MM.1S (cell line): ENCODE data around the gene IDH2.

Experiments used
- DNase-seq: peaks from one replicate; pipeline ENCODE4 v3.0.0-alpha.2; 2015
- H2AFZ ChIP-seq: fragments of 300-600 bp; sonication (generic); 2 replicates; pipeline ENCODE4 v1.6.0; 2016; ENCODE audit warnings: antibody characterized with exemption, low read length
- H3F3A ChIP-seq: fragments of 300-600 bp; sonication (generic); 2 replicates; pipeline ENCODE4 v1.6.1; 2016; ENCODE audit warnings: mild to moderate bottlenecking, antibody characterized with exemption, low read length, moderate library complexity, mixed read lengths; ENCODE audit not compliant: insufficient read depth
- H3K27ac ChIP-seq: fragments of 300-600 bp; sonication (generic); 2 replicates; pipeline ENCODE4 v1.5.1; 2016; ENCODE audit warnings: mild to moderate bottlenecking, low read length
- H3K27me3 ChIP-seq: fragments of 300-600 bp; sonication (generic); replicated peaks from 2 replicates; pipeline ENCODE4 v1.6.0; 2016; ENCODE audit warnings: low read length; ENCODE audit not compliant: insufficient read depth
- H3K36me3 ChIP-seq: fragments of 300-600 bp; sonication (generic); replicated peaks from 2 replicates; pipeline ENCODE4 v1.6.1; 2016; ENCODE audit warnings: mild to moderate bottlenecking, low read length, mixed read lengths; ENCODE audit not compliant: insufficient read depth
- H3K4me1 ChIP-seq: fragments of 300-600 bp; sonication (generic); 2 replicates; pipeline ENCODE4 v1.6.1; 2016; ENCODE audit warnings: low read length, mixed read lengths
- H3K4me2 ChIP-seq: fragments of 300-600 bp; sonication (generic); 2 replicates; pipeline ENCODE4 v1.6.0; 2016; ENCODE audit warnings: low read depth, low read length
- H3K4me3 ChIP-seq: fragments of 300-600 bp; sonication (generic); 2 replicates; pipeline ENCODE4 v1.5.1; 2016; ENCODE audit warnings: low read length, mixed read lengths
- H3K79me2 ChIP-seq: fragments of 300-600 bp; sonication (generic); 2 replicates; pipeline ENCODE4 v1.6.1; 2016; ENCODE audit warnings: mixed run types, low read length, mixed read lengths
- H3K9ac ChIP-seq: fragments of 300-600 bp; sonication (generic); 2 replicates; pipeline ENCODE4 v1.6.1; 2016; ENCODE audit warnings: low read length, mixed read lengths
- H3K9me2 ChIP-seq: fragments of 300-600 bp; sonication (generic); replicated peaks from 2 replicates; pipeline ENCODE4 v1.6.1; 2016; ENCODE audit warnings: mild to moderate bottlenecking, low read length, mixed read lengths; ENCODE audit not compliant: insufficient read depth
- H3K9me3 ChIP-seq: fragments of 300-600 bp; sonication (generic); replicated peaks from 2 replicates; pipeline ENCODE4 v1.6.1; 2016; ENCODE audit warnings: mild to moderate bottlenecking, low read length, mixed read lengths; ENCODE audit not compliant: insufficient read depth
- H4K20me1 ChIP-seq: fragments of 300-600 bp; sonication (generic); 2 replicates; pipeline ENCODE4 v1.6.1; 2016; ENCODE audit warnings: mild to moderate bottlenecking, low read length, moderate library complexity, mixed read lengths; ENCODE audit not compliant: insufficient read depth
- EZH2 ChIP-seq: fragments of 300-600 bp; sonication (generic); optimal IDR thresholded peaks from 2 replicates; pipeline ENCODE3; 2017; ENCODE audit warnings: low read depth, mild to moderate bottlenecking, antibody characterized with exemption, low read length, mixed read lengths
- EZH2phosphoT487 ChIP-seq: fragments of 300-600 bp; sonication (generic); IDR thresholded peaks from 2 replicates; pipeline ENCODE4 v1.6.1; 2018; ENCODE audit warnings: antibody characterized with exemption, low read length
- TF ChIP-seq, protein P1 (sequence below): fragments of 300-600 bp; sonication (generic); IDR thresholded peaks from 2 replicates; pipeline ENCODE4 v1.5.1; 2016; ENCODE audit warnings: antibody characterized with exemption, low read length, mixed read lengths

Gene IDH2

GRCh38 chr15:90124507-90124906 is 22.2 kb upstream of the IDH2 start:
- no peaks in the 10 kb centered on the region for H3K9me3 ChIP-seq
- H3K36me3 ChIP-seq, result no peaks in the 10 kb centered on the region
- H3K27ac ChIP-seq, result no peak overlapping the region

DNA sequence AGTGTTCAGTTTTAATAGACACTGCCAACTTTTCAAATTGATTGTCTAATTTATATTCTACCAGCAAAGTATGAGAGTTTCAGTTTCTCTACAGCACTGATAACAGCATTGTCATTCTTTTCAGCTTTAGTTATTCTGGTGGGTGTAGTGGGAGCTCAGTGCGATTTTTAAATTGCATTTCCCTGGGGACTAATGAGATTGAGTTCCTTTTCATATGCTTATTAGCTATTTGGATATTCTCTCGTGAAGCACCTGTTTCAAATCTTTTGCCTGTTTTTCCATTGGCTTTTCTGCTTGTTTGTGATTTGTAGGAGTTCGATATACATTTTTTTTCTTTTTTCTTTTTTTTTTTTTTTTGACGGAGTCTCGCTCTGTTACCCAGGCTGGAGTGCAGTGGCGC is 18.8 kb upstream of the IDH2 start:
- no peaks in the 10 kb centered on the region for H3K36me3 ChIP-seq
- H3K27ac ChIP-seq, result no peak overlapping the region
- H3K4me2 ChIP-seq, result no peak overlapping the region
- TF ChIP-seq, protein P1, sequence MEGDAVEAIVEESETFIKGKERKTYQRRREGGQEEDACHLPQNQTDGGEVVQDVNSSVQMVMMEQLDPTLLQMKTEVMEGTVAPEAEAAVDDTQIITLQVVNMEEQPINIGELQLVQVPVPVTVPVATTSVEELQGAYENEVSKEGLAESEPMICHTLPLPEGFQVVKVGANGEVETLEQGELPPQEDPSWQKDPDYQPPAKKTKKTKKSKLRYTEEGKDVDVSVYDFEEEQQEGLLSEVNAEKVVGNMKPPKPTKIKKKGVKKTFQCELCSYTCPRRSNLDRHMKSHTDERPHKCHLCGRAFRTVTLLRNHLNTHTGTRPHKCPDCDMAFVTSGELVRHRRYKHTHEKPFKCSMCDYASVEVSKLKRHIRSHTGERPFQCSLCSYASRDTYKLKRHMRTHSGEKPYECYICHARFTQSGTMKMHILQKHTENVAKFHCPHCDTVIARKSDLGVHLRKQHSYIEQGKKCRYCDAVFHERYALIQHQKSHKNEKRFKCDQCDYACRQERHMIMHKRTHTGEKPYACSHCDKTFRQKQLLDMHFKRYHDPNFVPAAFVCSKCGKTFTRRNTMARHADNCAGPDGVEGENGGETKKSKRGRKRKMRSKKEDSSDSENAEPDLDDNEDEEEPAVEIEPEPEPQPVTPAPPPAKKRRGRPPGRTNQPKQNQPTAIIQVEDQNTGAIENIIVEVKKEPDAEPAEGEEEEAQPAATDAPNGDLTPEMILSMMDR, result no peak
- TF ChIP-seq EZH2phosphoT487 (no peak), EZH2 (no peak)
- no peaks in the 10 kb centered on the region for H3K79me2 ChIP-seq
- H3K9me3 ChIP-seq, result no peaks in the 10 kb centered on the region
- H3K9me2 ChIP-seq, result no peaks in the 10 kb centered on the region
- H3K9ac ChIP-seq, result no peak overlapping the region
- H3K4me3 ChIP-seq, result no peak overlapping the region
- no peaks in the 10 kb centered on the region for H4K20me1 ChIP-seq
- no peak overlapping the region for H2AFZ ChIP-seq
- H3K4me1 ChIP-seq, result no peaks in the 10 kb centered on the region
- no peak for DNase-seq
- no peaks in the 10 kb centered on the region for H3F3A ChIP-seq
- no peaks in the 10 kb centered on the region for H3K27me3 ChIP-seq

More at GRCh38 chr15:90124507-90124906, 22.2 kb upstream of the IDH2 start:
- Histone ChIP-seq H3K4me2 (no peak overlapping the region), H3K4me3 (no peak overlapping the region), H3K4me1 (no peaks in the 10 kb centered on the region), H3K9me2 (no peaks in the 10 kb centered on the region), H4K20me1 (no peaks in the 10 kb centered on the region), H3K9ac (no peak overlapping the region), H2AFZ (no peak overlapping the region), H3F3A (no peaks in the 10 kb centered on the region), H3K79me2 (no peaks in the 10 kb centered on the region), H3K27me3 (no peaks in the 10 kb centered on the region)
- DNase-seq, result no peak
- TF ChIP-seq EZH2 (no peak), EZH2phosphoT487 (no peak)
- TF ChIP-seq, protein P1, result no peak

DNA sequence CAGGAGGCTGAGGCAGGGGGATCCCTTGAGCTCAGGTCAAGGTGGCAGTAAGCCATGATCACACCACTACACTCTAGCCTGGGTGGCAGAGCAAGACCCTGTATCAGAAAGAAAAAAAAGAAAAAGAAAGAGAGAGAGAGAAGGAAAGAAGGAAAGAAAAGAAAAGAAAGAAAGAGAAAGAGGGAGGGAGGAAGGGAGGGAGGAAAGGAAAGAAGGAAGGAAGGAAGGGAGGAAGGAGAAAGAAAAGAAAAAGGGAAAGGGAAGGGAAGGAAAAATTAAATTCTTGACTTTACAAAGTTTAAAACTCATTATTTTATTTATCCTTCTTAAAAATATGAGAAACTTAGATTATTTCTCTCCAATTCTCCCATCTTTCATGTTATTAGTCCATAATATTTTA is 17.1 kb upstream of the IDH2 start:
- no peaks in the 10 kb centered on the region for H3K9me2 ChIP-seq
- H3F3A ChIP-seq, result no peaks in the 10 kb centered on the region
- no peak for DNase-seq
- H3K4me1 ChIP-seq, result no peaks in the 10 kb centered on the region
- H3K4me3 ChIP-seq, result no peak overlapping the region
- no peak overlapping the region for H3K4me2 ChIP-seq
- no peaks in the 10 kb centered on the region for H3K27me3 ChIP-seq
- TF ChIP-seq EZH2, result no peak
- no peak for TF ChIP-seq EZH2phosphoT487
- TF ChIP-seq, protein P1, result no peak
- H4K20me1 ChIP-seq, result no peaks in the 10 kb centered on the region
- no peak overlapping the region for H2AFZ ChIP-seq
- H3K79me2 ChIP-seq, result no peaks in the 10 kb centered on the region
- H3K27ac ChIP-seq, result no peak overlapping the region
- H3K36me3 ChIP-seq, result no peaks in the 10 kb centered on the region
- no peaks in the 10 kb centered on the region for H3K9me3 ChIP-seq
- H3K9ac ChIP-seq, result no peak overlapping the region
